ENCODE measurements around the gene ARV1. TPM values are rescaled to one million over a fixed set of nuclear protein-coding genes. Genes with fewer than 3 reads are reported as not detected.
A peak's percentile ranks its signal among the peaks of the same experiment; 100 is the strongest.

The ARV1 gene
- polyA plus RNA-seq, 2 of the 4 experiments (the other 2 are of a cell fraction) = 31.2 to 50.0 TPM

- TF ChIP-seq JUNB (IDR thresholded peaks at IDR 0.05) (no peak), HEYL (CRISPR knock-in tag; IDR thresholded peaks at IDR 0.05) (no peak), E2F6 (IDR thresholded peaks at IDR 0.05; ENCODE audit: borderline replicate concordance, low read depth) (no peak), CEBPB (IDR thresholded peaks at IDR 0.05) (no peak), PHF8 (IDR thresholded peaks at IDR 0.05; ENCODE audit: borderline replicate concordance, low read depth) (no peak), RNF2 (IDR thresholded peaks at IDR 0.05; ENCODE audit: borderline replicate concordance, low read depth) (no peak), RCOR1 (IDR thresholded peaks at IDR 0.05; ENCODE audit: low read depth, low read length) (no peak), NR3C1 (IDR thresholded peaks at IDR 0.05) (no peak), KDM5A (IDR thresholded peaks at IDR 0.05) (no peak), RFX5 (IDR thresholded peaks at IDR 0.05) (no peak), EHF (CRISPR knock-in tag; IDR thresholded peaks at IDR 0.05) (no peak), ELK1 (IDR thresholded peaks at IDR 0.05; ENCODE audit: low read depth, low read length) (no peak), HOXA7 (CRISPR knock-in tag; IDR thresholded peaks at IDR 0.05) (no peak), REST (IDR thresholded peaks at IDR 0.05) (no peak), RARB (CRISPR knock-in tag; IDR thresholded peaks at IDR 0.05) (no peak), HES2 (IDR thresholded peaks at IDR 0.05) (no peak), MAX (IDR thresholded peaks at IDR 0.05) (no peak), HDAC2 (IDR thresholded peaks at IDR 0.05) (no peak), GATA3 (IDR thresholded peaks at IDR 0.05; ENCODE audit: borderline replicate concordance) (no peak)
- POLR2A ChIA-PET = no interaction called here
- no peak overlapping the region for H3K27ac ChIP-seq
- CTCF ChIA-PET = interaction anchor here (0.6 to 1.6 kb wide), 2 partner anchors 142 to 643 kb away, joined by 3 read pairs; no protein-coding TSS in a partner anchor
- ATAC-seq = no peak
- WGBS (ENCODE audit: missing lambda C conversion rate) = 95% methylated on average over 4 of the region's 4 CpGs
- H3K4me2 ChIP-seq = no peak overlapping the region
- no peaks in the 10 kb centered on the region for H3K4me1 ChIP-seq
- H3K4me3 ChIP-seq = no peak overlapping the region
- no peaks in the 10 kb centered on the region for H3K9me3 ChIP-seq
- FAIRE-seq = peak; percentile 77
- DNase-seq (ENCODE audit: low read depth in 1 of 2, low spot score in 1 of 2) = no peak
Measured at GRCh38 chr1:230939806-230940489, 38.9 kb upstream of the ARV1 start.

- Histone ChIP-seq H3K4me1 (no peaks in the 10 kb centered on the region), H3K4me2 (no peak overlapping the region), H3K4me3 (no peak overlapping the region), H3K9me3 (no peaks in the 10 kb centered on the region), H3K27ac (no peak overlapping the region)
- ATAC-seq (no peak), FAIRE-seq (no peak), DNase-seq (ENCODE audit: low read depth in 1 of 2, low spot score in 1 of 2) (no peak)
- 93% methylated on average over 1 of the region's 1 CpG for WGBS (ENCODE audit: missing lambda C conversion rate)
- TF ChIP-seq HOXA7 (CRISPR knock-in tag; IDR thresholded peaks at IDR 0.05) = no peak
- no peak for TF ChIP-seq RNF2 (IDR thresholded peaks at IDR 0.05; ENCODE audit: borderline replicate concordance, low read depth)
- TF ChIP-seq NPAS2 (CRISPR knock-in tag; IDR thresholded peaks at IDR 0.05; ENCODE audit: borderline replicate concordance) = no peak
- no peak for TF ChIP-seq USF2 (IDR thresholded peaks at IDR 0.05)
- TF ChIP-seq RFX5 (IDR thresholded peaks at IDR 0.05) = no peak
- TF ChIP-seq POLR2A (IDR thresholded peaks at IDR 0.05; ENCODE audit: low read length) = no peak
- POLR2A ChIA-PET = no interaction called here
- CTCF ChIA-PET = interaction anchor here (0.6 to 1.6 kb wide), 4 partner anchors 24 to 662 kb away, joined by 3 to 4 read pairs (median 3); no protein-coding TSS in a partner anchor
Measured at GRCh38 chr1:230940848-230941247, 38.0 kb upstream of the ARV1 start.

All from A549 (cell line).